Anterior cingulate cortex (tissue), 58 donors: Measurements from ENCODE around the gene TBRG4.
A peak's percentile ranks its signal among the peaks of the same experiment; 100 is the strongest.

ENCODE experiments used
- DNase-seq, 58 donors: peaks; one replicate each; lab custom pipeline; 2025; lab: John Stamatoyannopoulos, UW

The TBRG4 gene

DNA sequence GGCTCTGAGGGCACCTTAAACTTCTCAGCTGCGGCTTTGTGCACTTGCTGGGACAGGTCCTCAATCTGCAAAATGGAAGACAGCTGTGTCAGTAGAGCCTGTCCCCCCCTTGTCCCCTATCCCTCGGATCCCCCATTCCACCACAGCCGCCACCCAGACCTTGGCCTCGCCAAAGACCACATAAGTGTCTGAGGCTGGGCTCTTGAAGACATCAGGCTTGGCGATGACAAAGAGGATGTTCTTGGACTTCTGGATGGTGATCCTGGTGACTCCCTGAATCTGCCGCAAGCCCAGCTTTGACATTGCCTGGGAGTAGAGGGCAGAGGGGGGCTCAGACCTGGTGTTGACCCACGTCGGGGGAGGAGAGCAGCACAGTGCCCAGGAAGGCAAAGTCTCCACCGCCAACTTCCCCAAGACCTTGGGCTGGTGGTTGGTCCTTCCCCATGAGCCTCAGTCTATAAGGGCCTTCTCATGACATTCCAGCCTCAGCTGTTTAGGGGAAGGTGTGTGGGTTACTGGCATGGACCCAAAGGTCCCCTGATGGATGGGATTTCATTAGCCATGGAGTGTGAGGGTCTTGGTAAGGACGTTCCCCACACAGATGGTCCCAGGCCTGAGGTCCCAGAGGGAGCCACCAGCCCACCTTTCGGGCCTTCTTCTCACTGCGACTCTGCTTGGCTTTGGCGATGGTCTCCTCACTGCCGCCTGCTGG is 30.4 kb downstream of the TBRG4 start:
- DNase-seq, result no peak

DNA sequence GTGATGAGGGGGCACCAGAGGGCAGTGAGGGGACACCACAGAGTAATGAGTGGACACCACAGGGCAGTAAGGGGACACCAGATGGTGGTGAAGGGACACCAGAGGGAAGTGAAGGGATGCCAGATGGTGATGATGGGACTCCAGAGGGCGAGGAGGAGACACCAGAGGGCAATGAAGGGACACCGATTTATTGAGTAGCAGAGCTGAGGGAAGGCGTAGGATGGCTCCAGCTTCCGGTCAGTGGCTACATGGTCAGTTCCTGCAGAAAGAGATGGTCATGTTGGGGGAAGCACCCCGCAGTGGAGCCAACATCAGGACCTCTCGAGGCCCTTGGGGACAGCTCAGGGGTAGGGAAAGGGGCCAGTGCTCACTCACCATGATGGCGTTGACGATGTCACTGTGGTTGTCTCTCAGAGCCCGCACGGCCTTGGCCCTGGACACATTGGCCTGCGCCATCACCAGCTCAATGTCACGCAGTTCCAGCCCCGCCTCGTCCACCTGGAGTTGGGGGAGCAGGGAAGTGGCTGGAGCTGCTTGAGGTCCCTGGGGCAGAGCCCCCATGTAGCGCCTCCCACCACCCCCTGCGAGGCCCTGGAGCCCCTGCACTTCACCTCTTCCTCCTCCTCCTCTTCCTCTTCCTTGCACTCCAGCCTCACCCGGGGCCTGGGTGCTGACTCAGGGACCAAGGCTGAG is 31.1 kb downstream of the TBRG4 start:
- no peak for DNase-seq

- DNase-seq, result no peak
Measured at GRCh38 chr7:45078125-45078681, 33.3 kb downstream of the TBRG4 start.

DNA sequence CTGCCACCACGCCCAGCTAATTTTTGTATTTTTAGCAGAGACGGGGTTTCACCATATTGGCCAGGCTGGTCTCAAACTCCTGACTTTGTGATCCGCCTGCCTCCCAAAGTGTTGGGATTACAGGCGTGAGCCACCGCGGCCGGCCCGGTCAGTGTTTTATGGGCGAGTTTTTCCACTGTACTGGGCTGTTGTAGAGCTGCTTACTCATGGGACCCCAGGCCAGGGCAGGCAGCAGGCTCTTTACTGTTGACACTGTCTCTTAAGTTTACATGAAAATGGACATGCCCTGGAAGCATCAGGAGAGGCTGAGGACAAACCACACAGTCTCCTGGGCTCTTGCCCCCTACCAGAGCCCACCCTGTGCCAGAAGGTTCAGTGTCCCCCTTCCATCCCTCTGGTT is 33.9 kb downstream of the TBRG4 start:
- no peak for DNase-seq

- no peak for DNase-seq
Measured at GRCh38 chr7:45076946-45077345, 34.6 kb downstream of the TBRG4 start.

DNA sequence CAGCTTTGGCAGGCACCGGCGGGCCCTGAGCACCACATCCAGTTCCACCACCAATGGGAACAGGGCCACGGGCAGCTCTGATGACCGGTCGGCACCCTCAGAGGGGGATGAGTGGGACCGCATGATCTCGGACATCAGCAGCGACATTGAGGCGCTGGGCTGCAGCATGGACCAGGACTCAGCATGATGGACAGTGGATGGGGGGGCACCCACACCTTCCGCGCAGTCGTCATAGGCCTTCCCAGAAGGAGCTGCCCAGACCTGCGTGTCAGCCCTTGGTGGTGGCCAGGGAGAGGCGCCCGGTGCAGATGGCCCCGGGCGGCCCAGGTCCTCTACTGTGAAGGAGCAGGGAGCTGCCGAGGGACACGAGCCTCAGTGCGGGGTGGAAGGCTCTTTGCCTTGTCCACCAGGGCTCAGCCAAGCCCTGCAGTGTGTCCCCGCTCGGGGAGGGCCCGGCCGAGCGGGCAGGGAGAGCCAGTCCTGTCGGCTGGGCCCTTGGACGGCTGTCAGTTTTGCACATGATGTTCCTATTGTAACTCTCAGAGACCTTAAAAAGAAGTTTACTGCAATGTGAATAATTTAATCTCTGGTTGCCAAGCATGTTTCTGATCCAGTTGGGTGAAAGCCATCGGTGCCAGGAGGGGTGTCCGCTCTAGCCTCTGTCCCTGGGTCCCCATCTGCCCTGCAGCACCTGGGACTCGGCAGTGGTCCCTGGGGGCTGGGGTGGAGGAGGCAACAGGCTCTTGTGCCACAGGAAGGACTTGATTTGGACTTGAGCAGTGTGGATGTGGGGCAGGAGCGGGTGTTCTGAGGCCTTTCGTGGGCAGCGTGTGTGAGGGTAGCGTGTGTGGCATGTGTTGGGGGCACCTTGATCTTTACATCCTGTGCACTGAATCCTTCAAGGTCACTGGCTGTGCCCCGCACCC is 35.4 kb downstream of the TBRG4 start:
- DNase-seq, result peak in 5 of 58 donors; percentile 7 to 40 (median 29)

- no peak for DNase-seq
Measured at GRCh38 chr7:45075355-45075644, 36.2 kb downstream of the TBRG4 start.

DNA sequence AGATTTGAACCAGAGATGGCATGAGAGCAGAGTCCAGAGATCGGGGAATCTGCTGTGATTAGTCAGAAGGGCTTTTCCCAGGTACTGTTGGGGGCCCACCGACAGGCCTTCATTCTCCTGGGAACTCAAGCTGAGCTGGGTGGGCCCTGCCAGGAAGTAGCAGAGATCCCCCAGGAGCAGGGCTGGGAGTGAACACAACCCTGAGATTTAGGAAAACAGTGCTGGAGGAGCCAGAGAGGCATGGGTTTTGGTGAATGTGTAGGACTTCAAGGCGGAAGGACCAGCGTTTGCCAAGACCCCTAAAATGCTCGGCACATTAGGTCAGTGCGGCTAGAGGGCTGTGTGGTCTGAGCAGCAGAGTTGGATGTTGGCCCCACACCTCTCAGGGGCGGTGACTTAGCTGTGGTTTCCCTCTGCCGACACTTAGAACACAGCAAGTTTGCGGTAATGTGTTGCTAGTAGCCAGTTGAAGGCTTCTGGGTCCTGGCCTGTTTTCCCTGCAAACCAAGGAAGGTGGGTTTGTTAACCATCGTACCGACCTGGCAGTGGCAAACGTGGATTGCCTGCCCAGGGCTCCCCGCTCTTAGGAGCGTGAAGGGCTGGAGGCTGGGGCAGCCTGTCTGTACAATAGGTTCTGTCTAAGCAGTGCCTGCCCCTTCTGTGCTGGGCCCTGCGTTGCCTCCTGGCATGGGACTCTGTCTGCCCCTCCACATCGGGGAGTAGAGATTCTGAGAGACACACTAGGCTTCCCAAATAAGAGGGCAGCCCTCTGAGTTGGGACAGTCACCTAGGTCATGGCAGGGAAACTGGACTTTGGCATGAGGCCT is 36.8 kb downstream of the TBRG4 start:
- no peak for DNase-seq

DNA sequence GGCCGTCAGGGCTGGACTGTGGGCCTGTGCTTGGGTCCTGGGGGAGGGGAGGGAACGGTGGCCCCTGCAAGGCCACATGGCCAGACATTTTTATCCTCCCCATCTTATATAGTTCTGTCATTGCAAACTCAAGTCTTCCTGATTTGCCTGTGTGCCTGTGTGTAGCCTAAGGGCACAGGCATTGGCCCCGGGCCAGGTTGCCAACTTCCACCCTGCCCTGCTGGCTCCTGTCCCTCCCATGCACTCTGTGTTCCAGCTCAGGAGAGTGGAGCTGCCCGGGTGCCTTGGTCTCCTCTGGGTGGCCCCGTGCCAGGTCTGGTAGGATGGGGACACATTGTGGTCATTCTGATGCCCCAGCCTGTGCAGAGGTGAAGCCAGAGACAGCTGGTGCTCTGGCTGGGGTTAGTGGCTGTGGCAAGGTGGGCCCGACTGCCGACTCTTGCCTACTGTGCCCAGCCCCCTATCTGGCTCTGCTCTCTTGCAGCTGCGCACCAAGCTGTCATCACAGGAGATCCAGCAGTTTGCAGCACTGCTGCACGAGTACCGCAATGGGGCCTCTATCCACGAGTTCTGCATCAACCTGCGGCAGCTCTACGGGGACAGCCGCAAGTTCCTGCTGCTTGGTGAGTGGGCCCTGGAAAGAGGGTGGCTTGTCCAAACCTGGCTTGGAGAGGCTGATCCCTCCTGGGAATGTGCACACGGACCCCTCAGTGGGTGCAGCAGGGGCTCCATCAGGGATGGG is 37.5 kb downstream of the TBRG4 start:
- DNase-seq, result peak in 19 of 58 donors; percentile 17 to 87 (median 47)

GRCh38 chr7:45073031-45073785 is 38.3 kb downstream of the TBRG4 start:
- DNase-seq, result peak in 21 of 58 donors; percentile 15 to 58 (median 37)

DNA sequence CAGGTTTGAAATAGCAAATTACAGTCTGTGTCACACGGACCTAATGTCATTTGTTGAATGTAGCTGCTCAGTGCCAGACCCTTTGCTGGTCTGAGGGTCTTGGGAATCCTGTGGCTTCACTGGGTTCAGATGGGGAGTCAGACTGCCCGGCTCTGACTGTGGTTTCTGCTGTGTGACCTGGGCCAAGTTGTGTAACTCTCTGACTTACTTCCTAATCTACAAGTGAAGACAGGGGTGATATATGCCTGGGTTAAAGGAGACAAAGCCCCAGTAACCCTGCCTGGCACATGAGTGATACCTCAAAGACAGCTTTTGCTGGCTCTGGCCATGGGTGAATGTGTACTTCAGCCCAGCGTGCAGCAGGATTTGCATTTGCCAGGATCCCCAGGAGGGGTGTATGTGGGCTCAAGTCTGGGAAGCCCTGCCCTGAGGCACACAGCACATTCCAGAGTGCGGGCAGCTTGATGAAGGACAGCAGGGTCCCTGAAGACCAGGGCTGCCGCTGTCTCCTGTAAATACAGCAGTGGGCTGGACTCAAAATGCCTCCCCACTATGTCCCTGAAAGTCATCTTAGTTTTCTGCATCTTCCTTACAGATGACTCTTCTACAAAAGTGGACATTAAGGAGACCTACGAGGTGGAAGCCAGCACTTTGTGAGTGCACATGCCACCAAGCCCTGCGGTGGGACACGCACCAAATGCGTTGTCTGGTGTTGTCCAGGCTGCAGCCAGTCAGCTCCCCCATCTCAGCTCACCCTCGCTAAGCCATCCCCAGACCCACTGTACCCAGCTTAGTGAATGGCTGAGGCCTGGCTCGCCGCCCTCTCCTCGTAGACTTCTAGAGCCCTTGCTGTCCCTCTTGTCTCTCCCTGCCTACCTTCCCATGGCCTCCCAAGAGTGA is 39.1 kb downstream of the TBRG4 start:
- no peak for DNase-seq

- DNase-seq, result no peak
Measured at GRCh38 chr7:45071528-45071927, 40.0 kb downstream of the TBRG4 start.

DNA sequence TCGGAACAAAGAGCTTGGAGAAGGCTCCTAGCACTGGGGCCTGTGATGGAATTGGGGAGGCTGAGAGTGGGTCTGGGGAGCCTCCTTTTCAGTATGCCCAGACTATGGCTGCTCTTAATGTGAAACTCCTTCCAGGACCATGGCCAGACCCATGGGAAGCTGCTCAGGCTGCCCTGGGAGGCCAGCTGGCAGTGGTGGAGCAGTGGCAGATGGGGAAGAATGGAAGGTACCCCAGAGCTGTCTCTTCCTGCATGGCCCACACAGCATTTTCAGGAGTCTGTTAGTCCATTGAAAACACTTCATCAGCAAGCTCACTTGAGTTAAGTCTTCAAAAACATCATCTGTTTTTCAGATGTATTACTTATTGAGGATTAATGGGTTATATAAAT is 41.2 kb downstream of the TBRG4 start:
- no peak for DNase-seq

GRCh38 chr7:45069444-45070253 is 41.8 kb downstream of the TBRG4 start:
- DNase-seq, result no peak

DNA sequence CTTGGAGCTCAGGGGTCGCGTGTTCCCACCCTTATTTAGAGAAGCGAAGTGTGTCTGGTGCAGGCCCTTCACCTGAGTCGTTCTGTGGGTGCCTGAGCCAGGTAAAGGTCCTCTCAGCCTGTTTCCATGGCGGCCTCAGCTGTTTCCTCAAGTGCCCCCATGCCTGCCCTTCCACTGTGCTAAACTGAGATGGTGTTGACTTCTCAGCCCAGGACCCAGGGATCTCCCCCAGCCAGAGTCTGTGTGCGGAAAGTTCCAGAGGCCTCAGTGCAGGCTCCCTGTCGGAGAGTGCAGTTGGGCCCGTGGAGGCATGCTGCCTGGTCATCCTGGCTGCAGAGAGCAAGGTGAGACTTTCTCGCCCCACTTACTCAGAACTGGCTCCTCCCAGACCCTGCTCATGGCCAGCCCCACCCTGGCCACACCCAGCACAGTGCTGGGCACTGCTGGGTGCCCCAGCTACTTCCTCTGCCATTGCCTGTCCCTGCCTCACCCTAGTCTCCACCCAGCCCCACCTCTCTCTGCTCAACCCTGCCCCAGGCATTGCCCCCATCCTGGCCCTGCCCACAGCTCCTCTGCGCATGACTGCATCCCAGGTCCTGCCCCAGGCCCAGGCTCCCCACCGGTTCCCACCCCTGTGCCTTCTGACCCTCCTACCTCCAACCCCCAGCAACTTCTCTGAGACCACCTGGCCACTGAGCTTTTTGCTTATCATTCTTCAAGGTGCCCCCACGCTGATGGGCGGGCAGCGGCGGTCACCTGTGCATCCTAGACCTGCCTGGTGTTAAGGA is 43.1 kb downstream of the TBRG4 start:
- DNase-seq, result no peak

DNA sequence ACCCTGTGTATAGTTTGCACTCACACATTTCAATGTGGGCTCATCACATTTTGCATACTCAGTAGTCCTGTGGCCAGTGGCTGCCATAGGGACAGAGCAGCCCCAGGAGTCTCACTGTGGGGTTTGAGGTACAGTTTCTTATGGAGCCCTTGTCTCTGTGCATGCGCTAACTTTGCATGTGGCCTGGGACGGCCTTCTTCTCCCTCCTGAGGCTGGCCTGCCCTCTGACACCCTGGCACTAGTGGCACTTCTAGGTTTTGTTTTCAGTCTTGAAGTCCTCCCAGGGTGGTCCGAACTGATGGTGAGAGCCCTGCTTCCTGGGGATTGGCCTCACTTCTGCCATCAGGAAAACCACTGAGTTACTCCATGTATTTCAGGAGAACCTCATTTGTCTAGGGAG is 43.9 kb downstream of the TBRG4 start:
- no peak for DNase-seq
